Activated CD8-positive, alpha-beta memory T cell treated with anti-CD3 and anti-CD28 coated beads for 36 hours (primary cell): ENCODE measurements around the gene ETDA. TPM values are rescaled to one million over a fixed set of nuclear protein-coding genes. Genes with fewer than 3 reads are reported as not detected.
"Not testable (repeated sequence)": the region's sequence is repeated elsewhere in the genome, so short reads cannot be mapped to it uniquely, and the experiment has no call there.

Experiments
- CTCF ChIA-PET: fragments of 350-600 bp; sonication (Branson Sonifier 250); formaldehyde crosslinking; loops from one replicate; lab custom pipeline; 2021; ENCODE audit warnings: antibody characterized with exemption; lab: Charles Lee
- POLR2A ChIA-PET: fragments of 350-600 bp; sonication (Branson Sonifier 250); formaldehyde crosslinking; loops from one replicate; lab custom pipeline; 2021; ENCODE audit warnings: antibody characterized with exemption; lab: Charles Lee
- total RNA-seq, 2 experiments: library from RNA; stranded (reverse); gene quantifications; one replicate each; pipeline ENCODE4 v1.2.3, GENCODE V29; 2021

The ETDA gene
- not detected for total RNA-seq

GRCh38 chrX:135252011-135252518 is at the start of gene ETDA:
Gene ETDA (plus strand): TSS chrX:135252061. CDS start chrX:135253277, 1,216 bp downstream.
- CTCF ChIA-PET, POLR2A ChIA-PET: not testable (repeated sequence)

GRCh38 chrX:135206427-135206826 is 45.4 kb upstream of the ETDA start:
- POLR2A ChIA-PET, CTCF ChIA-PET: not testable (repeated sequence)

- ChIA-PET CTCF (no interaction called here), POLR2A (no interaction called here)
Observed at GRCh38 chrX:135213200-135213844, 38.5 kb upstream of the ETDA start.

GRCh38 chrX:135245989-135246388 is 5.9 kb upstream of the ETDA start:
- POLR2A ChIA-PET, CTCF ChIA-PET: not testable (repeated sequence)

DNA sequence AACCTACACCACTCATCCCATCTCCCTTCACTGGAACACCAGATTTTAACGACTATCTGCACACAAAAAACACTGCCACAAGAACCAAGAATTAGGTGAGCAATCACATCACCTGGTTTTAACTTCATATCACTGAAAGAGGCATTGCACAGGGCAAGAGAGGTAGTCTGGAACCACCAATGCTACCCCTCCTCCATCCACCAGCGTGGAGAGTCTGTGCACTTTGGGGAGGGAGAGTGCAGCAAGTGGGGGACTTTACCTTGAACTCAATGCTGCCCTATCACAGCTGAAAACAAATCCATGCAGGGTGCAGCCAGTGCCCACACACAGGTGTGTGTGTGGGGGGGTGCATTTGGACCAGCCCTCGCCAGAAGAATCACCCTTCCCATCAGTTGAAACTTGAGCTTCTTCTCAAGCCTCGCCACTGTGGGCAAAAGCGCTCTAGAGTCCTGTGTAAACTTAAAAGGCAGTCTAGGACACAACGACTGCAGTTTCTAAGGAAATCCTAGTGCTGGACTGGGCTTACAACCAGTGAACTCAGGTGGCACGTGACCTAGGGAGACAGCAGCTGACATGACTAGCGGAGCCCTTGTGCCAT is 4.3 kb downstream of the ETDA start:
- POLR2A ChIA-PET: not testable (repeated sequence)

GRCh38 chrX:135256923-135257322 is 5.1 kb downstream of the ETDA start:
- POLR2A ChIA-PET: no interaction called here
- CTCF ChIA-PET: no interaction called here

More for the DNA sequence above, 4.3 kb downstream of the ETDA start:
- CTCF ChIA-PET: not testable (repeated sequence)

- ChIA-PET POLR2A (no interaction called here), CTCF (no interaction called here)
Observed at GRCh38 chrX:135257469-135257868, 5.6 kb downstream of the ETDA start.

- CTCF ChIA-PET, POLR2A ChIA-PET: not testable (repeated sequence)
Observed at GRCh38 chrX:135260976-135261375, 9.1 kb downstream of the ETDA start.

DNA sequence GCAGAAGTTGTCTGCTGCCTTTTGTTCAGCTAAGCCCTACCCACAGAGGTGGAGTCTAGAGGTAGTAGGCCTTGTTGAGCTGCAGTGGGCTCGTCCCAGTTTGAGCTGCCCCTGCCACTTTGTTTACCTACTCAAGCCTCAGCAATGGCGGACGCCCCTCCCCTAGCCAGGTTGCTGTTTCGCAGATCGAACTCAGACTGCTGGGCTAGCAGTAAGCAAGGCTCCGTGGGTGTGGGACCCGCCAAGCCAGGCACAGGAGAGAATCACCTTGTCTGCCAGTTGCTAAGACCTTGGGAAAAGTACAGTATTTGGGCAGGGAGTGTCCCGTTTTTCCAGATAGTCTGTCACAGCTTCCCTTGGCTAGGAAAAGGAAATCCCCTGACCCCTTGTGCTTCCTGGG is 11.5 kb downstream of the ETDA start:
- POLR2A ChIA-PET, CTCF ChIA-PET: not testable (repeated sequence)

GRCh38 chrX:135264206-135264605 is 12.3 kb downstream of the ETDA start:
- ChIA-PET CTCF (no interaction called here), POLR2A (no interaction called here)

DNA sequence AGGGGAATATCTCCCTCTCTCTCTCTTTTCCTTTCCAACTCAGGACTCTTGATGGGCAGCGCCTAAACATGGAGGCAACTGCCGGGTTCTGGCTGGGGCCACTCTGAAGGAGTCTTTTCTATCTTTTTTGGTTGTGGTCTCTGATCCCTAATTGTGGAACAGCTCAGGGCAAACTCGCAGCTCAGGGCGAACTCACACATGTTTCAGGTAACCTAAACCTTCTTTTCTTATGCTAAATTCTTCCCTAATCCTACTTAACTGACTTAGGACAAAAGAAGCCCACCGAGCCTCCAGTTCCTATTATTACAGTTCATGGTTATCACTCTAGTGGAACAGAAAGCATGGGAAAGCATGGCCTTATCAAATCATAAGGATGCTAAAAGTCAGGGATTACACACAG is 21.3 kb downstream of the ETDA start:
- POLR2A ChIA-PET: no interaction called here
- CTCF ChIA-PET: no interaction called here

DNA sequence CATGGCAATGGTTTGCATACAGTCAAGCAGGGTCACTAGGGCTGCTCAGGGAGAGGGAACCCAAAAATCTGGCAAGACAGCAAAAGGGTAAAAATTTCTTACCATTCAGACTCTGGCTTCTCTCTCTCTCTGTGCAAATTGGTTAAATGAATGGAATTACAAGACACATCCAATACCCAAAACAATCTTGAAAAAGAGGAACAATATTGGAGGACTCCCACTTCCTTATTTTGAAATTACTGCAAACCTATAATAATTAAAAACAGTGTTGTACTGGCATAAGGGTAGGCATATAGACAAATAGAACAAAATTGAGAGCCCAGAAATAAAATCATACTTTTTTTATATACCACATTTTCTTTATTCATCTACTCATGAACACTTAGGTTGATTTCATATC is 24.1 kb downstream of the ETDA start:
- ChIA-PET CTCF (no interaction called here), POLR2A (no interaction called here)

GRCh38 chrX:135287266-135287823 is 35.5 kb downstream of the ETDA start:
- ChIA-PET POLR2A (no interaction called here), CTCF (no interaction called here)

DNA sequence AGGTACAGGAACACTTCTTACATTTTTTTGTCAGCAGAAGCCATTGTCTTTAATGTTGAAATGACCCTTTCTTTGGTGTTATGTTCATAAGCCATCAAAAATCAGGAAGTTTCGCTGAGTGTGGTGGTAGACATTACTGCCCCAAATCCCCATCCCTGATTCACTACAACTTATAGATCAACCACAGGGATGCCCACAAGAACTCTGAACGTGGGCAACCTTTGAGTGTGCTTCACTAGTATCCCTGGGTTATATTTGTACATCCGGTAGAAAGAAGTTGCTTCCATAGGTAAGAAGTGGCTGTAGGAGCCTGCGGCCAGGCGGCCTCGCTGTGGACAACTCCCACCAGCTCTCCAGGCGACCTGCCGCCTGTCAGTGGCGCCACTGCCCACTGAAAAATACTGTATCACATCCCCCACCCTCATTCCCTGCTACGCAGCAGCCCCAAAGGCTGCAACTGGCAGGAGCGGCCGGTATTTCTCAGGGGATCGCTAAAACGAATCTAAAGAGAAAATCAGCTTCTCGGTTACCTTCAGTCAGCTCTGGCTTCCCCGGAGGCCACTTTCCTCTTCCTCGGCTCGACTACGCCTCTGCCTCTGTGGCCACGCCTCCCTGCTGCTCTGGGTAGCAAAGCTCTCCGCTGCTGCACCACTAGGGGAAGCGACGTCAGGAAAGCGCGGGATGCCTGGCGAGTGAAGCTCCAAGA is 43.5 kb downstream of the ETDA start:
- CTCF ChIA-PET: interaction anchor here (1.0 to 1.7 kb wide), 2 partner anchors 44 to 47 kb away, joined by 3 to 4 read pairs; no protein-coding TSS in a partner anchor
- POLR2A ChIA-PET: no interaction called here

DNA sequence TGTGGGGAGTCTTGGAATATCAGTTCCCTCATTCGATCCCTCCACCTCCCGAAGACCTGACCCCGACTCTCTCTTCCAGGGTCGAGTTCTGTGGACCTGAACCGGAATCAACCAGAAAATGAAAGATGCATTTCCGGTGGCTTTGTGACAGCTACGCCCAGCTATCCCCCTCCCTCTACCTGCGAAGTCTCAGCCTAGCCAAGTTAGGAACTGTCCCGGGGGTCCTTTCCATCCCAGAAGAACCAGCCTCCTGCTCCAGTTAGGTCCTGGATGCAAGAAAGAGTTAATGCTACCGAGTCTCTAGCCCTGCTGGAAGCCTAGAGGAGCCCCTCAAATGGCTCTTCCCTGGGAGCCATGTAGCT is 44.1 kb downstream of the ETDA start:
- POLR2A ChIA-PET: no interaction called here
- CTCF ChIA-PET: interaction anchor here (1.0 to 1.7 kb wide), 2 partner anchors 44 to 46 kb away, joined by 3 to 4 read pairs; no protein-coding TSS in a partner anchor

DNA sequence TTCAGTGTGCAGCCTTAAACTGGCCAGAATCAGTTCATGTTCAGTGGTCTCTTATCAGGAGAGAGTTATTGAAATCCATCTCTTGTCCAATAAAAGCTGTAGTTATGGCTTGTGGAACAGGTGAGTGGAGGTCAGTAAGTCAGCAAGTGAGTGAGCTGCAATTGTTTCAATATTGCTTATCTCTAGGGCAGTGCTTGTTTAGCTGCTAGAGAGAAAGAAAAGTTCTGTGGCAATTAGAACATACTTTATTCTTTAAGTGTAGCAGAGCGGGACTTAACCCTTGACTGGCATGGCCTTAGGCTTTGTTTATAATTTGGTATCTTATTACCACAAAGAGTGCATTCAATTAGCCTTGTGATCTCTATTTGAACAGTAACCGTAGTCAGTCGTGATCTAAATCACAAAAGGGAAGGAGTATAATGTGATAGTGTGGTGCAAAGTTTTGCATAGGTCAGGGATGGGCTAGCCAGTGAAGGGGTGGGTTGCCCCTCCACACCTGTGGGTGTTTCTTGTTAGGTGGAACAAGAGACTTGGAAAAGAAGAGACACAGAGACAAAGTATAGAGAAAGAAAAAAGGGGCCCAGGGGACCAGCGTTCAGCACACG is 50.5 kb downstream of the ETDA start:
- POLR2A ChIA-PET: no interaction called here
- CTCF ChIA-PET: no interaction called here
